Measurements from ENCODE around the gene DTL.

GRCh38 chr1:212098771-212099170 is 63.2 kb downstream of the DTL start:
- TF ChIP-seq CTCF (IDR thresholded peaks at IDR 0.05) (no peak), POLR2A (IDR thresholded peaks at IDR 0.05) (no peak), POLR2AphosphoS5 (IDR thresholded peaks at IDR 0.05) (no peak), EP300 (IDR thresholded peaks at IDR 0.05) (no peak)

Data from stomach (tissue), 4 donors.